ENCODE measurements around the gene ITPKC. TPM values are rescaled to one million over a fixed set of nuclear protein-coding genes. Genes with fewer than 3 reads are reported as not detected.
A peak's percentile ranks its signal among the peaks of the same experiment; 100 is the strongest.
"Not testable (repeated sequence)": the region's sequence is repeated elsewhere in the genome, so short reads cannot be mapped to it uniquely, and the experiment has no call there.

ITPKC gene
- polyA plus RNA-seq, 2 donors: 57.4 to 172 TPM

GRCh38 chr19:40721140-40721486 lies 4.2 kb downstream of the ITPKC start:
- Histone ChIP-seq H3K27ac (ENCODE audit: low read depth in 2 of 2, low read length in 1 of 2) (peak overlapping the region; percentile 66 to 93), H3K4me3 (ENCODE audit: low read depth in 1 of 2, low read length in 2 of 2) (peak overlapping the region in 1 of 2 donors; percentile 95), H3K4me1 (ENCODE audit: control insufficient read depth in 2 of 2, insufficient read depth in 2 of 2, low read length in 1 of 2) (peaks cover 0 to 2% of the 10 kb centered on the region in 2 donors), H3K9me3 (ENCODE audit: control insufficient read depth in 2 of 2, insufficient read depth in 1 of 2, low read depth in 1 of 2, low read length in 1 of 2) (no peaks in the 10 kb centered on the region), H3K36me3 (ENCODE audit: control insufficient read depth in 2 of 2, insufficient read depth in 2 of 2, low read length in 1 of 2) (peaks cover 8 to 16% of the 10 kb centered on the region in 2 donors), H3K27me3 (ENCODE audit: control insufficient read depth in 1 of 2, insufficient read depth in 2 of 2, low read length in 2 of 2) (no peaks in the 10 kb centered on the region)
- 84 to 87% methylated on average over 6 of the region's 6 CpGs for WGBS, 2 donors

DNA sequence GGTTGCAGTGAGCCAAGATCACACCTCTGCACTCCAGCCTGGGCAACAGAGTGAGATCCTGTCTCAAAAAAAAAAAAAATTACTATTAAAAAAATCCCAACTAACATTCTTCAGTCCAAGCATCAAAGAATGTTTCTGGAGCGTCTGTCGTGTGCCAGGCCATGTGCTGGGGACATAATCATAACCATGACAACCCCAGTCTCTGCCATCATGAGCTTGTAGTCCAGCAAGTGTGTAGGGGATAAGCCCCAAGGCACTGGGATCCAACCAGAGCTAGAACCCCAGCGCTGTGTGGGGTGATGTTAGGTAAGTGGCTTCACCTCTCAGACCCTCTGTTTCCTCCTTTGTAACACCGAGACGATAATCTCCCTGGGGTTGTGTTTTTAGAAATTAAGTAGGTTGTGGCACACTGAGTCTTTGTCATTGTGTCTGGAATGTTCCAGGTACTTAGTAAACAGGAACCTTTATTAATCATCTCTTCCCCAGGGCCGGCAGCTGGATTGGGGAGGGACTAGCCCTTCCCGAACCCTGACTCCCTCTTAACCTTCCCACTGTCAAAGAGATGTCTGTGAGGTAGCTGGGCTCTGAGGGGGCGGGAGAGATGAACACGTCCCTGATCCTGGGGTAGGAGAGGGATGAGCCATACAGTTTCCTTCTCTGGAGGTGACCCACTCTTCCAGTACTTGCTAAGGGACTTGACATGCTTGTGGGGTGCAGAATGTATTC lies 5.2 kb downstream of the ITPKC start:
- Histone ChIP-seq H3K4me3 (ENCODE audit: low read depth in 1 of 2, low read length in 2 of 2) (peak overlapping the region; percentile 27 to 95), H3K9me3 (ENCODE audit: control insufficient read depth in 2 of 2, insufficient read depth in 1 of 2, low read depth in 1 of 2, low read length in 1 of 2) (no peaks in the 10 kb centered on the region), H3K27me3 (ENCODE audit: control insufficient read depth in 1 of 2, insufficient read depth in 2 of 2, low read length in 2 of 2) (no peaks in the 10 kb centered on the region), H3K36me3 (ENCODE audit: control insufficient read depth in 2 of 2, insufficient read depth in 2 of 2, low read length in 1 of 2) (peaks cover 12 to 24% of the 10 kb centered on the region in 2 donors), H3K4me1 (ENCODE audit: control insufficient read depth in 2 of 2, insufficient read depth in 2 of 2, low read length in 1 of 2) (peaks cover 0 to 2% of the 10 kb centered on the region in 2 donors), H3K27ac (ENCODE audit: low read depth in 2 of 2, low read length in 1 of 2) (peak overlapping the region; percentile 73 to 93)
- 50 to 54% methylated on average over 9 of the region's 9 CpGs for WGBS, 2 donors

DNA sequence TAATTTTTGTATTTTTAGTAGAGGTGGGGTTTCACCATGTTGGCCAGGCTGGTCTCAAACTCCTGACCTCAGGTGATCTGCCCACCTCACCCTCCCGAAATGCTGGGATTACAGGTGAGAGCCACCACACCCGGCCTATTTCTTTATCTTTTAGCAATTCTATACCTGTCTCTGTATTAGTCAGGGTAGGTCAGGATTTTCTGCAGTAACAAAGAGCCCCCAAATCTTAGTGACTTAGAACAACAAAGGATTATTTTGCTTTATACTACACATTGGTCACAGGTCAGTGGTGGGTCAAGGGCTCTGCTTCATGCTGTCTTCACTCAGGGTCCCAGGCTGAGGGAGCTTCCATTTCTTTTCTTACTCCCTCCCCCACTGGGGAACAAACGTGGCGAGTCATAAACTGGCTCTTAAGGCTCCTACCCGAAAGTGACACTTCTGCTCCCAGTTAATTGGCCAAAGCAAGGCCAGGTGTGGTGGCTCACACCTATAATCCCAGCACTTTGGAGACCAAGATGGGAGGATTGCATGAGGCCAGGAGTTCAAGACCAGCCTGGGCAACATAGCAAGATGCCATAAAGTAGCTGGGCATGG lies 6.8 kb downstream of the ITPKC start:
- H3K9me3 ChIP-seq (ENCODE audit: control insufficient read depth in 2 of 2, insufficient read depth in 1 of 2, low read depth in 1 of 2, low read length in 1 of 2): no peaks in the 10 kb centered on the region
- peaks cover 12 to 36% of the 10 kb centered on the region in 2 donors for H3K36me3 ChIP-seq (ENCODE audit: control insufficient read depth in 2 of 2, insufficient read depth in 2 of 2, low read length in 1 of 2)
- H3K27me3 ChIP-seq (ENCODE audit: control insufficient read depth in 1 of 2, insufficient read depth in 2 of 2, low read length in 2 of 2): no peaks in the 10 kb centered on the region
- H3K4me1 ChIP-seq (ENCODE audit: control insufficient read depth in 2 of 2, insufficient read depth in 2 of 2, low read length in 1 of 2): peaks cover 0 to 2% of the 10 kb centered on the region in 2 donors
- peak overlapping the region in 1 of 2 donors; percentile 21 for H3K4me3 ChIP-seq (ENCODE audit: low read depth in 1 of 2, low read length in 2 of 2)
- WGBS, 2 donors: 85 to 91% methylated on average over 5 of the region's 5 CpGs
- H3K27ac ChIP-seq (ENCODE audit: low read depth in 2 of 2, low read length in 1 of 2): peak overlapping the region in 1 of 2 donors; percentile 33

DNA sequence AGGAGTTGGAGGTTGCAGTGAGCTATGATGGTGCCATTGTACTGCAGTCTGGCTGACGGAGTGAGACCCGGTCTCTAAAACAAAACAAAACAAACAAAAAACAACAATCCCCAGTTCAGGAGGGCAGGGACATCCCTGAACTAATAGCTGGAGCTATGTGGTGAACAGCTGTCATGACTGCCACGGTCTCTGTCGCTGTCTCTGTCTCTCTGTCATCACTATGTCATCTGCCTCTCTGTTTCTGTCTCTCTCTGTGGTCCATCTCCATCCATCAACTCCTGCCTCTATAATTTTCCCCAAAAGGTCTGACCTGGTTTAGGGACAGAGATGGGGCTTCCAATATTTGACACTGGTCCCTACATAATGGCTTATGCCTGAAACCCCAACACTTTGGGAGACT lies 7.4 kb downstream of the ITPKC start:
- Histone ChIP-seq H3K36me3 (ENCODE audit: control insufficient read depth in 2 of 2, insufficient read depth in 2 of 2, low read length in 1 of 2) (peaks cover 12 to 39% of the 10 kb centered on the region in 2 donors), H3K9me3 (ENCODE audit: control insufficient read depth in 2 of 2, insufficient read depth in 1 of 2, low read depth in 1 of 2, low read length in 1 of 2) (no peaks in the 10 kb centered on the region), H3K27me3 (ENCODE audit: control insufficient read depth in 1 of 2, insufficient read depth in 2 of 2, low read length in 2 of 2) (no peaks in the 10 kb centered on the region), H3K4me1 (ENCODE audit: control insufficient read depth in 2 of 2, insufficient read depth in 2 of 2, low read length in 1 of 2) (peaks cover 0 to 2% of the 10 kb centered on the region in 2 donors), H3K4me3 (ENCODE audit: low read depth in 1 of 2, low read length in 2 of 2) (peak overlapping the region in 1 of 2 donors; percentile 21), H3K27ac (ENCODE audit: low read depth in 2 of 2, low read length in 1 of 2) (peak overlapping the region in 1 of 2 donors; percentile 33)
- 90 to 93% methylated on average over 4 of the region's 4 CpGs for WGBS, 2 donors

GRCh38 chr19:40724855-40725254 lies 7.9 kb downstream of the ITPKC start:
- no peak overlapping the region for H3K4me3 ChIP-seq (ENCODE audit: low read depth in 1 of 2, low read length in 2 of 2)
- H3K9me3 ChIP-seq (ENCODE audit: control insufficient read depth in 2 of 2, insufficient read depth in 1 of 2, low read depth in 1 of 2, low read length in 1 of 2): no peaks in the 10 kb centered on the region
- H3K27me3 ChIP-seq (ENCODE audit: control insufficient read depth in 1 of 2, insufficient read depth in 2 of 2, low read length in 2 of 2): no peaks in the 10 kb centered on the region
- peaks cover 0 to 2% of the 10 kb centered on the region in 2 donors for H3K4me1 ChIP-seq (ENCODE audit: control insufficient read depth in 2 of 2, insufficient read depth in 2 of 2, low read length in 1 of 2)
- H3K36me3 ChIP-seq (ENCODE audit: control insufficient read depth in 2 of 2, insufficient read depth in 2 of 2, low read length in 1 of 2): peaks cover 12 to 40% of the 10 kb centered on the region in 2 donors
- no peak overlapping the region for H3K27ac ChIP-seq (ENCODE audit: low read depth in 2 of 2, low read length in 1 of 2)
- WGBS, 2 donors: 89 to 92% methylated on average over 3 of the region's 3 CpGs

- WGBS, 2 donors: 95 to 96% methylated on average over 4 of the region's 4 CpGs
- Histone ChIP-seq H3K4me1 (ENCODE audit: control insufficient read depth in 2 of 2, insufficient read depth in 2 of 2, low read length in 1 of 2) (peaks cover 0 to 2% of the 10 kb centered on the region in 2 donors), H3K9me3 (ENCODE audit: control insufficient read depth in 2 of 2, insufficient read depth in 1 of 2, low read depth in 1 of 2, low read length in 1 of 2) (no peaks in the 10 kb centered on the region), H3K27me3 (ENCODE audit: control insufficient read depth in 1 of 2, insufficient read depth in 2 of 2, low read length in 2 of 2) (no peaks in the 10 kb centered on the region), H3K27ac (ENCODE audit: low read depth in 2 of 2, low read length in 1 of 2) (no peak overlapping the region), H3K4me3 (ENCODE audit: low read depth in 1 of 2, low read length in 2 of 2) (no peak overlapping the region), H3K36me3 (ENCODE audit: control insufficient read depth in 2 of 2, insufficient read depth in 2 of 2, low read length in 1 of 2) (peaks cover 18 to 42% of the 10 kb centered on the region in 2 donors)
These were observed 9.4 kb downstream of the ITPKC start for GRCh38 chr19:40726279-40726678.

DNA sequence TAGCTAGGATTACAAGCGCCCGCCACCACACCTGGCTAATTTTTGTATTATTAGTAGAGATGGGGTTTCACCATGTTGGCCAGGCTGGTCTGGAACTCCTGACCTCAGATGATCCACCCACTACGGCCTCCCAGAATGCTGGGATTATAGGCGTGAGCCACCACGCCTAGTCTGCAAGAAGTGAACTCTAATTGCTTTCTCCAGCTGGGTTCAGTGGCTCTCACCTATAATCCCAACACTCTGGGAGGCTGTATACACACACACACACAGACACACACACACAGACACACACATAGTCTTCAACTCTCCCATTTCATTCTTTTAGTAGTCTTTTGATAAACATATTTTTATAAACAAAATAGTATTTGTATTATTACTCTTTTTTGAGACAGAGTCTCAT lies 13.2 kb downstream of the ITPKC start:
- H3K4me3 ChIP-seq (ENCODE audit: low read depth in 1 of 2, low read length in 2 of 2); H3K9me3 ChIP-seq (ENCODE audit: control insufficient read depth in 2 of 2, insufficient read depth in 1 of 2, low read depth in 1 of 2, low read length in 1 of 2); H3K27me3 ChIP-seq (ENCODE audit: control insufficient read depth in 1 of 2, insufficient read depth in 2 of 2, low read length in 2 of 2); H3K27ac ChIP-seq (ENCODE audit: low read depth in 2 of 2, low read length in 1 of 2); H3K4me1 ChIP-seq (ENCODE audit: control insufficient read depth in 2 of 2, insufficient read depth in 2 of 2, low read length in 1 of 2): not testable (repeated sequence)
- 82 to 88% methylated on average over 5 of the region's 5 CpGs for whole genome bisulfite sequencing, 2 donors
- peaks cover 27 to 47% of the 10 kb centered on the region in 2 donors for H3K36me3 ChIP-seq (ENCODE audit: control insufficient read depth in 2 of 2, insufficient read depth in 2 of 2, low read length in 1 of 2)

GRCh38 chr19:40732304-40732703 lies 15.4 kb downstream of the ITPKC start:
- not testable (repeated sequence) for H3K27ac ChIP-seq (ENCODE audit: low read depth in 2 of 2, low read length in 1 of 2); H3K27me3 ChIP-seq (ENCODE audit: control insufficient read depth in 1 of 2, insufficient read depth in 2 of 2, low read length in 2 of 2); H3K4me3 ChIP-seq (ENCODE audit: low read depth in 1 of 2, low read length in 2 of 2); H3K4me1 ChIP-seq (ENCODE audit: control insufficient read depth in 2 of 2, insufficient read depth in 2 of 2, low read length in 1 of 2); H3K9me3 ChIP-seq (ENCODE audit: control insufficient read depth in 2 of 2, insufficient read depth in 1 of 2, low read depth in 1 of 2, low read length in 1 of 2)
- 96 to 97% methylated on average over 16 of the region's 16 CpGs for WGBS, 2 donors
- H3K36me3 ChIP-seq (ENCODE audit: control insufficient read depth in 2 of 2, insufficient read depth in 2 of 2, low read length in 1 of 2): peaks cover 20 to 46% of the 10 kb centered on the region in 2 donors

DNA sequence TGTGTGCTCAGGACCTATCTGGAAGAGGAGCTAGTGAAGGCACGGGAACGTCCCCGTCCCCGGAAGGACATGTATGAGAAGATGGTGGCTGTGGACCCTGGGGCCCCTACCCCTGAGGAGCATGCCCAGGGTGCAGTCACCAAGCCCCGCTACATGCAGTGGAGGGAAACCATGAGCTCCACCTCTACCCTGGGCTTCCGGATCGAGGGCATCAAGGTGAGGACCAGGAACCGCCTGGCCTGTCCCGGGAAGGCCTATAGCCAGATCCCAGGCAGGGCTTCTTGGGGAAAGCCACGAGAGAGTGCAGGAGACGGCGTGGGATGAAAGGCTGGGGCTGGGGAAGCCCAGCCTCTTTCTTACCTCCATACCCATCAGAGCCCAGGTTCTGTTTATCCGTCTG lies 16.2 kb downstream of the ITPKC start:
- no peak overlapping the region for H3K27ac ChIP-seq (ENCODE audit: low read depth in 2 of 2, low read length in 1 of 2)
- peaks cover 24 to 42% of the 10 kb centered on the region in 2 donors for H3K36me3 ChIP-seq (ENCODE audit: control insufficient read depth in 2 of 2, insufficient read depth in 2 of 2, low read length in 1 of 2)
- peaks cover 2 to 4% of the 10 kb centered on the region in 2 donors for H3K4me1 ChIP-seq (ENCODE audit: control insufficient read depth in 2 of 2, insufficient read depth in 2 of 2, low read length in 1 of 2)
- no peaks in the 10 kb centered on the region for H3K9me3 ChIP-seq (ENCODE audit: control insufficient read depth in 2 of 2, insufficient read depth in 1 of 2, low read depth in 1 of 2, low read length in 1 of 2)
- no peak overlapping the region for H3K4me3 ChIP-seq (ENCODE audit: low read depth in 1 of 2, low read length in 2 of 2)
- no peaks in the 10 kb centered on the region for H3K27me3 ChIP-seq (ENCODE audit: control insufficient read depth in 1 of 2, insufficient read depth in 2 of 2, low read length in 2 of 2)
- 87 to 93% methylated on average over 13 of the region's 13 CpGs for WGBS, 2 donors
